GM21381 (cell line): ENCODE data around the gene MYLK3.
"Not testable (repeated sequence)": the region's sequence is repeated elsewhere in the genome, so short reads cannot be mapped to it uniquely, and the experiment has no call there.

ENCODE experiments used
- ATAC-seq: cut with Tn5 transposase; IDR thresholded peaks from one replicate; pipeline ENCODE4 v1.9.1; 2021; ENCODE audit warnings: mild to moderate bottlenecking, moderate library complexity; ENCODE audit not compliant: unreplicated experiment

The MYLK3 gene

GRCh38 chr16:46691726-46692125, 56.4 kb downstream of the MYLK3 start:
- no peak for ATAC-seq

- no peak for ATAC-seq
Observed at GRCh38 chr16:46690281-46691178, 57.6 kb downstream of the MYLK3 start.

GRCh38 chr16:46689365-46690280, 58.5 kb downstream of the MYLK3 start, which contains the start of gene ORC6:
TSS of gene ORC6 (plus strand) at chr16:46689659. CDS start at chr16:46689706, 47 bp downstream.
- ATAC-seq: peak; percentile 69

- peak; percentile 81 for ATAC-seq
Observed at GRCh38 chr16:46688654-46689364, 59.3 kb downstream of the MYLK3 start, which contains the start of gene VPS35. TSS of gene VPS35 (minus strand) at chr16:46689178. CDS start at chr16:46689133, 45 bp downstream.

GRCh38 chr16:46688101-46688653, 60.0 kb downstream of the MYLK3 start:
- no peak for ATAC-seq

- no peak for ATAC-seq
Observed at GRCh38 chr16:46687486-46687885, 60.7 kb downstream of the MYLK3 start.

GRCh38 chr16:46686815-46687473, 61.2 kb downstream of the MYLK3 start:
- no peak for ATAC-seq

GRCh38 chr16:46681867-46682266, 66.3 kb downstream of the MYLK3 start:
- ATAC-seq: not testable (repeated sequence)

- not testable (repeated sequence) for ATAC-seq
Observed at GRCh38 chr16:46677943-46678342, 70.2 kb downstream of the MYLK3 start.

- peak; percentile 78 for ATAC-seq
Observed at GRCh38 chr16:46673320-46674013, 74.7 kb downstream of the MYLK3 start.

- no peak for ATAC-seq
Observed at GRCh38 chr16:46662123-46662522, 86.0 kb downstream of the MYLK3 start.

- peak; percentile 95 for ATAC-seq
Observed at GRCh38 chr16:46658925-46659324, 89.2 kb downstream of the MYLK3 start.
